Measurements from ENCODE around the gene NDN.

NDN gene

DNA sequence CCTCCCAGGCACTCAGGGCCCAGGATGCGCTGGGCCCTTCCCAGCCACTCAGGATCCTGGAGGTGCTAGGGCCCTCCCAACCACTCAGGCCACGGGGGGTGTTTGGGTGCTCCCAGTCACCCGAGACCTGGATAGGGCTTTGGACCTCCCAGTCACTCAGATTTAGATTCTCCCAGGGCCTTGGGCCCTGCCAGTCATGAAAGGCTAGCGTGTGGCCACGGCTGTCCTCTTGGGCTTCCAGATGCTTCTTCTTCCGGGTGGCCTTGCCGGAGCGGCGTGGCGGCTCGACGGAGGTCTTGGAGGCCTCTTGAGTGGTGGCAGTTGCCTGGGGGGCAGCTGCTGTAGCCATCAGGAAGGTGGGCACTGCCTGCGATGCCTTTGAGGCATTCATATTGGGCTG lies 42.3 kb downstream of the NDN start:
- no peaks in the 10 kb centered on the region for H3K9me3 ChIP-seq (ENCODE audit: severe bottlenecking)
- TF ChIP-seq, protein P1, sequence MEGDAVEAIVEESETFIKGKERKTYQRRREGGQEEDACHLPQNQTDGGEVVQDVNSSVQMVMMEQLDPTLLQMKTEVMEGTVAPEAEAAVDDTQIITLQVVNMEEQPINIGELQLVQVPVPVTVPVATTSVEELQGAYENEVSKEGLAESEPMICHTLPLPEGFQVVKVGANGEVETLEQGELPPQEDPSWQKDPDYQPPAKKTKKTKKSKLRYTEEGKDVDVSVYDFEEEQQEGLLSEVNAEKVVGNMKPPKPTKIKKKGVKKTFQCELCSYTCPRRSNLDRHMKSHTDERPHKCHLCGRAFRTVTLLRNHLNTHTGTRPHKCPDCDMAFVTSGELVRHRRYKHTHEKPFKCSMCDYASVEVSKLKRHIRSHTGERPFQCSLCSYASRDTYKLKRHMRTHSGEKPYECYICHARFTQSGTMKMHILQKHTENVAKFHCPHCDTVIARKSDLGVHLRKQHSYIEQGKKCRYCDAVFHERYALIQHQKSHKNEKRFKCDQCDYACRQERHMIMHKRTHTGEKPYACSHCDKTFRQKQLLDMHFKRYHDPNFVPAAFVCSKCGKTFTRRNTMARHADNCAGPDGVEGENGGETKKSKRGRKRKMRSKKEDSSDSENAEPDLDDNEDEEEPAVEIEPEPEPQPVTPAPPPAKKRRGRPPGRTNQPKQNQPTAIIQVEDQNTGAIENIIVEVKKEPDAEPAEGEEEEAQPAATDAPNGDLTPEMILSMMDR (IDR thresholded peaks at IDR 0.05; ENCODE audit: poor library complexity, severe bottlenecking) = no peak
- no peaks in the 10 kb centered on the region for H3K36me3 ChIP-seq (ENCODE audit: low read depth)
- peaks cover 23% of the 10 kb centered on the region for H3K27me3 ChIP-seq (ENCODE audit: insufficient read depth, poor library complexity, severe bottlenecking)
- no peak overlapping the region for H3K27ac ChIP-seq (ENCODE audit: poor library complexity, severe bottlenecking)
- H3K4me3 ChIP-seq (ENCODE audit: severe bottlenecking) = no peak overlapping the region
- no peak for DNase-seq (ENCODE audit: low spot score)
- ATAC-seq (ENCODE audit: low read depth) = no peak
- no peaks in the 10 kb centered on the region for H3K4me1 ChIP-seq (ENCODE audit: insufficient read depth, poor library complexity, severe bottlenecking)

DNA sequence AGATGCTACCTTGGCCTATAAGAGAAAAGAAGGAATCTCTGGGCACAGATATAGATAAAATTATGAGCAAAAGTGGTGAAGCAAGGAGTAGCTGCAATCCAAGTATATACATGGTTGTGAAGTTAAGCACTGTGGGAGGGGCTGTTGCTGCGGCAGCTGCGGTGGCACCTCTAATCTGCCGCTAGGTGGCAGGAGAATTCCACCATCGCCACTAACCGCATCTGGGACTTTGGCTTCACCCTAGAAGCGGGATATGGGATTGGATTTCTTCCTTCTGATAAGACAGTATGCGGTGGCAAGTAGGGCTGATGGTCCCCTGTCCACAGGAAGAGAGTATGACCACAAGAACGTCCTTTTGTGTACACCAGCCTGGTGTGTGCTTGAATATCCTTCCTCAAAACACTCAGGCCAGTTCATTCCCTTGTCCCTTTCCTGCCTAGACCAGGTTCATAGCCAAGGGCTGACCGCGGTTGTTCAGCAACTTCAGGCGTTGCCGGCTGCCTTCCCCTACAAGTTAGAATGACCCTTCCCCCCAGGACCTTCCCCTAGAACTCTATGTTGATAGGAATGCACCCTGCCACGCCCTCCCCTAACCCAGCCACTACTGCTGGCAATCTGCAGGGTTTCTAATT lies 44.6 kb downstream of the NDN start:
- ATAC-seq (ENCODE audit: low read depth) = peak; percentile 91

More for the DNA sequence above, 44.6 kb downstream of the NDN start:
- Histone ChIP-seq H3K27me3 (ENCODE audit: insufficient read depth, poor library complexity, severe bottlenecking) (no peaks in the 10 kb centered on the region), H3K9me3 (ENCODE audit: severe bottlenecking) (no peaks in the 10 kb centered on the region), H3K27ac (ENCODE audit: poor library complexity, severe bottlenecking) (no peak overlapping the region), H3K4me1 (ENCODE audit: insufficient read depth, poor library complexity, severe bottlenecking) (no peaks in the 10 kb centered on the region), H3K4me3 (ENCODE audit: severe bottlenecking) (no peak overlapping the region), H3K36me3 (ENCODE audit: low read depth) (no peaks in the 10 kb centered on the region)
- TF ChIP-seq, protein P1 (IDR thresholded peaks at IDR 0.05; ENCODE audit: poor library complexity, severe bottlenecking) = peak; percentile 97
- no peak for DNase-seq (ENCODE audit: low spot score)
